GM18873 (cell line): Measurements from ENCODE around the gene TAOK1.
"Not testable (repeated sequence)": the region's sequence is repeated elsewhere in the genome, so short reads cannot be mapped to it uniquely, and the experiment has no call there.

Experiments used
- ATAC-seq: cut with Tn5 transposase; IDR thresholded peaks from one replicate; pipeline ENCODE4 v1.9.1; 2021; ENCODE audit warnings: mild to moderate bottlenecking, moderate library complexity, moderate number of reproducible peaks; ENCODE audit not compliant: unreplicated experiment, low FRiP score

TAOK1 gene

DNA sequence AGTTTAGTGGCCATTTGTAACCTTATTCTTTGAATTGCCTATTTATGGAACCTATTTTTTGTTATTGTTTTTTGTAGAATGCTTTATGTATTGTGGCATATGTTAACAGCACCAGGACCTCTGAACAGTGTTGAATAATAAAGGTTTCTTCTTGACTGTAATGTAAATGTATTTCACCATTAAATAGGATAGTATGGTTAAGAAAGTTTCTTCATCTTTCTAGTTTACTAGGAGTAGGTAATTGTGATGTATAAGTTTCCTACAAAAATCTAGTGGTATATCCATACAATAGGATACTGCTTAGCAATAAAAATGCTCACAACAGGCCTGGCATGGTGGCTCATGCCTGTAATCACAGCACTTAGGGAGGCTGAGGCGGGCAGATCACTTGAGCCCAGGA is 52.3 kb downstream of the TAOK1 start:
- no peak for ATAC-seq

GRCh38 chr17:29443041-29443739 is 53.0 kb downstream of the TAOK1 start:
- ATAC-seq, result no peak

DNA sequence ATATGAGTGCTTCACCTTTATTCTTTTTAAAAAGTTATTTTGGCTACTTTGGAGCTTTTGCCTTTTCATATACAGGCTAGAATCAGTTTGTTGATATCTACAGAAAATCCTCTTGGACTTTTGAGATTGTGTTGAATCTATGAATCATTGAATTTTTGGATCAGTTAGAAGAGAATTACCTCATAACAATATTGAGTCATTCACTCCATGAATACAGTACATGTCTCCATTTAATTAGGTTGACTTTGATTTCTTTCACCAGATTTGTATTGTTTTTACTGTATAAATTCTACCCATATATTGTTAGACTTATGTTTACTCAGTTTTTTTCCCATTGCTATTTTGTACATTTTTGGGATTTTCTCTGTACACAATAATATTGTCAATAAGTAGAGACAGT is 54.4 kb downstream of the TAOK1 start:
- no peak for ATAC-seq

GRCh38 chr17:29445844-29446243 is 55.7 kb downstream of the TAOK1 start:
- ATAC-seq, result no peak

DNA sequence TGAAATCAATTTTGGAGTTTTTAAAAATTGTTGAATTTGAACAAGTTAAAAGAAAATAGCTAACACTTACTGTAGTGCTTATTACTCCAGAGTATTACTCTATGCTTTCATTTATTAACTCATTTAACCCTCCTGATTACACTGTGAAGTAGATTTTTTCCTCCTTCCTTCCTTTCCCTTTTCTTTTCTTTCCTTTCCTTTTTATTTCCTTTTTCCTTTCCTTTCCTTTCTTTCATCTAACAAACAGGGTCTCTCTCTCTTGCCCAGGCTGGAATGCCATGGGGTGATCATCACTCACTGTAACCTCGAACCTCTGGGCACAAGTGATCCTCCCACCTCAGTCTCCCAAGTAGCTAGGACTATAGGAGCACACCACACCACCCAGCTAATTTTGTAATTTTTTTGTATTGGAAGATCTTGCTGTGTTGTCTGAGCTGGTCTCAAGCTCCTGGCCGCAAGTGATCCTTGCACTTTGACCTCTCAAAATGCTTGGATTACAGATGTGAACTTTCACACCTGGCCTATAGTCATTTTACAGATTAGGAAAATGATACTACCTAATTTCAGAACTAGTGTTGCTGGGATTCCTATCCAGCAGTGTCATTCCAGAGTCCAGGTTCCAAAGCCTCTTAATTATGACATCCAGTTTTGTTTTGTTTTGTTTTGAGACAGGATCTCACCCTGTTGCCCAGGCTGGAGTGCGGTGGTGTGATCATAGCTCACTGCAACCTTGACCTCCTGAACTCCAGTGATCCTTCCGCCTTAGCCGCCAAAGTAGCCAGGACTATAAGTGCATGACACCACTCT is 59.9 kb downstream of the TAOK1 start:
- ATAC-seq, result no peak

DNA sequence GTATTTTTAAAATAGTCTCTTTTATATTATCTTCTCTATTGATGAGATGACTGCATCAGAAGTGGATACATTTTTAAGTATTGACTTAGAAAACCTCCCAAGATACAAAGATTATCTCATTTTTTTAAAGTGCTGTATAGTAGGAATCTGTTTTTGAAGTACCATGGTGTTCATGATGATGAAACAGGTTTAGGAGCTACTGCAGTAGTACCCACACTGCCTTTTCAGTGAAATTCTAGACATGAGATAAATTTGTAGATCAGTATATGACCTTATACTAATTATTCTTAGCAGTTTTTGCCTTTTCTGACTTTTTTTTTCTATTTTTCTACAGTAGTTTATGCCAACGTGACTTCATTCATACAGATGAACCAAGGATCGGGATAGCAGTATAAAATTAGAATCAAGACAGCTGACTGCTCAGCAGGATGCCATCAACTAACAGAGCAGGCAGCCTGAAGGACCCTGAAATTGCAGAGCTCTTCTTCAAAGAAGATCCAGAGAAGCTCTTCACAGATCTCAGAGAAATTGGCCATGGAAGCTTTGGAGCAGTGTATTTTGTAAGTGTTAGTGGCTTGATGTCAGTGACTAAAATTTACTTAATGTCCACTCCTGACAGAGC is 61.1 kb downstream of the TAOK1 start:
- no peak for ATAC-seq

- no peak for ATAC-seq
These were observed 67.9 kb downstream of the TAOK1 start for GRCh38 chr17:29458066-29458465.

DNA sequence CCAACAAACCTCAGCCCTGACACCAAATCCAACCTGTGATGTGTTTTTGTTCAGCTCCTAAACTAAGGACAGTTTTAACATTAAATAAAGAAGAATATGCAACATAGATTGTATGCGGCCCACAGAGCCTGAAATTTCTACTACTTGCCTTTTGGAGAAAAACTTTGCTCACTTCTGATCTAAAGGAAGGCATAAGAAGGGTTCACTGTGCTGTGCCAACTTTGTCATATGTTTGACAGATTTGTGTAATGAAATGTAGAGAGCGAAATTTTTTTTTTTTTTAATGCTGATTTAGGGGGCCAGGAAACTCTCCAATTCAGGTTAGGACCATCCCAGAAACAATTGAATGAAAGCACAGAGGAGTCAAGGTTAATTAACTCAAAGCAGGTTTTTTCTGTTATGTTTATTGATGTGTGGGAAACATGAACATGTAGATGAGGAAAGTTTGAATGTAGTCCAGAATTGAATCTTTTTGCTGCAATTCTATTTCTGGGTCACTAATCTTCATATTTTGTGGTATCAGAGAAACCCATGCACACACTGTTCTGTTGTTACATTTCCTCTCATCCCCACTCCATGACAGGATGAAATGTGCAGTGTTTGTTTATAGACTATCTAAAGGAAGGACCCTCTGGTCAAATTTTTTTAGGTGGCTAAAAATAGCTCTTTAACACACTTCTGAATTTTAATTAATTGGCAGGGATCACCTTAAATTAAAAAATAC is 71.5 kb downstream of the TAOK1 start:
- no peak for ATAC-seq

DNA sequence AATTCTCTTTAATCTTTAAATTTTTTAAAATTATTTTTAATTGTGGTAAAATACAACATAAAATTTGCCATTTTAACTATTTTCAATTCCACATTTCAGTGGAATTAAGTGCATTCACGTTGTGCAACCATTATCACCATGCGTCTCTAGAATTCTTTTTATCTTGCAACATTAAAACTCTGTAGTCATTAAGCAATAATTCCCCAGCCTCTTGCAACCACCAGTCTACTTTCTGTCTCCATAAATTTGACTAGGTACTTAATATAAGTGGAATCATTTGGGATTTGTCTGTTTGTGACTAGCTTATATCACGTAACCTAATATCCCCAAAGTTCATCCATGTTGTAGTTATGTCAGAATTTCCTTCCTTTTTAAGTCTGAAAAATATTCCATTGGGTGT is 79.1 kb downstream of the TAOK1 start:
- ATAC-seq, result no peak

DNA sequence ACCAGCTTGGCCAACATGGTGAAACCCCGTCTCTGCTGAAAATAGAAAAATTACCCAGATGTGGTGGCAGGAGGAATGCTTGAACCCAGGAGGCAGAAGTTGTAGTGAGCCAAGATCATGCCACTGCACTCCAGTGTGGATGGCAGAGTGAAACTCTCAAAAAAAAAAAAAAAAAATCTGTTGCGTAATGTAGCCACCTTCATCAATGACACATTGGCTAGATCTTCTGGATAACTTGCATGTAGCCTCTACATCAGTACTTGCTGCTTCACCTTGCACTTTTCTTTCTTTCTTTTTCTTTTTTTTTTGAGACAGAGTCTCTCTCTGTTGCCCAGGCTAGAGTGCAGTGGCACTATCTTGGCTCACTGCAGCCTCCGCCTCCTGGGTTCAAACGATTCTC is 83.3 kb downstream of the TAOK1 start:
- ATAC-seq, result not testable (repeated sequence)

GRCh38 chr17:29474297-29474696 is 84.1 kb downstream of the TAOK1 start:
- ATAC-seq, result no peak

DNA sequence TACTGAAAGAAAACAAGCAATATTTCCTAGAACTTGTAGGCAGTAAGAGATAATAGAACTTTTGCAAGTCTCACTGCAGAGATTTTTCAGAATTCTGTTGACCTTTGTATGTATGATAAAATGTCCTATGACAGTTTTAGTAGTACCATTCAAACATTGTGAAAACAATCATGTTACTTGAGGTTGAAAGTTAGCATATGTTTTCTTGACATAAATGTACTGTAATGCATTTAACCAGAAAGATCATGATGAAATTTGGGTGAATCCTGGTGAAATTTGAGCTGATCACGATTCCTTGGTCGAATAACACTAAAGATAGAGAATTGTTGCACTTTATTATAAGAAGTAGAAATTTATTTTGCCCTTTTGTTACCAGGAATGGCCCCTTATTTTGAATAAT is 85.7 kb downstream of the TAOK1 start:
- ATAC-seq, result no peak

DNA sequence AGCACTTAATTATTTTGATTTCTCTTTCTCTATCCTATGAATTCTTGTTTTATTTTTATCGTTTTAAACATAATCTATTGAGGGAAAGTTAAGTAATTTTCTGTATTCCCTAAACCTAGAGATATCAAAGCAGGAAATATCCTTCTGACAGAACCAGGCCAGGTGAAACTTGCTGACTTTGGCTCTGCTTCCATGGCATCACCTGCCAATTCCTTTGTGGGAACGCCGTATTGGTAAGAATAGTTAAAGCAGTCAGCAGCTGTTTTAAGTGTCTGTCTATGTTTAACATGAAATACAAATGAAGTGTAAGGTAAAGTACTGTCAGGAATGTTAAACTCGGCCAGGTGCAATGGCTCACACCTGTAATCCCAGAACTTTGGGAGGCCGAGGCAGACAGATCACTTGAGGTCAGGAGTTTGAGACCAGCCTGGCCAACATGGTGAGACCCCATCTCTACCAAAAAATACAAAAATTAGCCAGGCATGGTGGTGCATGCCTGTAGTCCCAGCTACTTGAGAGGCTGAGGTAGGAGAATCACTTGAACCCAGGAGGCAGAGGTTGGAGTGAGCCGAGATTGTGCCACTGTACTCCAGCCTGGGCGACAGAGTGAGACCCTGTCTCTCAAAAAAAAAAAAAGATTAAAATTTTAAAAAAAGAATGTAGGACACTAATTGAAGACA is 90.2 kb downstream of the TAOK1 start:
- ATAC-seq, result not testable (repeated sequence)

GRCh38 chr17:29483503-29483902 is 93.3 kb downstream of the TAOK1 start:
- ATAC-seq, result no peak

GRCh38 chr17:29495011-29495410 is 104.8 kb downstream of the TAOK1 start:
- ATAC-seq, result no peak

DNA sequence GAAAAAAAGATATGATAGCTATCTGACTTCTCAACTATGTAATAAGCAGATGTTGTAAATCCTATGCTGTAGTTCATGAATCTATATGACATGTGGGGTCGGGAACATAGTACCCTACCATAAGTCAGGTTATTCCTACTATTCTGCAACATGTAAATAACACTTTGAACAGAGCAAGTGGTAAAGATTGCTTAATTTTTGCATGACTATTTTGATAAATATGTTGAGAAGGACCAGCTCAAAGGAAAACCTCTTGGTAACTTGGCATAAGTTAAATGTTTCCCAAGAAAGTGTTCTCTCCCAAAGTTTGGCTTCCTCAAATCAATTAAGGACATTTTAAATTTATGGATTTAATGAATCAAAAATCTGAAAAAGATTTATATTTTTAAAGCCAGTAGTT is 114.5 kb downstream of the TAOK1 start:
- ATAC-seq, result no peak

- no peak for ATAC-seq
These were observed 115.7 kb downstream of the TAOK1 start for GRCh38 chr17:29505836-29506235.

DNA sequence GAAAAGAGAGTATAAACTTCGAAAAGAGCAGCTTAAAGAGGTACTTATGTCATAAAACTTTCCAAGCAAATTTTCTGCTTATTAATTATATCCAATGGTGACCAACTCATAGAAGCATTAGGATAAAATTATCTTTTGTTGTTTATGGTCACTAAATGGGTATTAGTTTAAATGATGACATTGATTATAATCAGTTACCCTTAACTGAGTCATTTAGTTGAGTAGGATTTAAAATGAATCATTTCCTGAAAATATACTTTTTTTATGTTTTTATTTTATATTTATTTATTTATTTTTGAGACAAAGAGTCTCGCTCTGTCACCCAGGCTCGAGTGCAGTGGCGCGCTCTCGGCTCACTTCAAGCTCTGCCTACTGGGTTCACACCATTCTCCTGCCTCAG is 120.8 kb downstream of the TAOK1 start:
- no peak for ATAC-seq

DNA sequence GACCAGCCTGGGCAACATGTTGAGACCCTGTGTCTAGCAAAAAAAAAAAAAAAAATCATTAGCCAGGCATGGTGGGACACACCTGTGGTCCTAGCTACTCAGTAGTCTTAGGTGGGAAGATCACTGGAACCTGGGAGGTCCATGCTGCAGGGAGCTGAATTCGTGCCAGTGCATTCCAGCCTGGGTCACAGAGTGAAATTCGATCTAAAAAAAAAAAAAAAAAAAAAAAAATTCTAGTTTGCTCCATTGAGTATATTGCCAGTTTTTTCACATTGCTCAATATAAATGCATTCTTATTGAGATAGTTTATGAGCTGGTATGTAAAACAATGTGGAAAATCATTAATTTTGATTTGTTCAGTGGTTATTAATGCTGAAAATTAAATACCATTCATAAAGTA is 124.6 kb downstream of the TAOK1 start:
- no peak for ATAC-seq

DNA sequence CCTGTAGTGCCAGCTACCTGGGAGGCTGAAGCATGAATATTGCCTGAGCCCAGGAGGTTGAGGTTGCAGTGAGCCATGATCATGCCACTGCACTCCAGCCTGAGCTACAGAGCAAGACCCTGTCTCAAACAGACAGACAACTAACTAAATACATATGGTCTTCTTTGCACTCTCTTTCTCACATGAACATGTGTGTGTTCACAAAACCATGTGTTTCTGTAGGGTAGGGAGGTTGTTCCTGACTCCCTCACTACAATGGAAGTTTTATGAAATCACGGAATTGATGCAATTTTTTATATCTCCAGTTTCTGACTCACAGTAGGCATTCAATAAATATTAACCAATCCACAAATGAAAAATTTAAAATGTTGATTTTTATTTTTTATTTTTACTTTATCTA is 128.2 kb downstream of the TAOK1 start:
- ATAC-seq, result no peak
